22Rv1 (cell line): Measurements from ENCODE around the gene PANX2.

Source experiments
- ZFX ChIP-seq: fragments of 450-650 bp; IDR thresholded peaks from 2 replicates; pipeline ENCODE4 v1.6.1; 2017; ENCODE audit warnings: antibody characterized with exemption, borderline replicate concordance
- TF ChIP-seq, protein P1 (sequence below): fragments of 450-650 bp; IDR thresholded peaks from 2 replicates; pipeline ENCODE4 v1.5.1; 2017; ENCODE audit warnings: mild to moderate bottlenecking

DNA sequence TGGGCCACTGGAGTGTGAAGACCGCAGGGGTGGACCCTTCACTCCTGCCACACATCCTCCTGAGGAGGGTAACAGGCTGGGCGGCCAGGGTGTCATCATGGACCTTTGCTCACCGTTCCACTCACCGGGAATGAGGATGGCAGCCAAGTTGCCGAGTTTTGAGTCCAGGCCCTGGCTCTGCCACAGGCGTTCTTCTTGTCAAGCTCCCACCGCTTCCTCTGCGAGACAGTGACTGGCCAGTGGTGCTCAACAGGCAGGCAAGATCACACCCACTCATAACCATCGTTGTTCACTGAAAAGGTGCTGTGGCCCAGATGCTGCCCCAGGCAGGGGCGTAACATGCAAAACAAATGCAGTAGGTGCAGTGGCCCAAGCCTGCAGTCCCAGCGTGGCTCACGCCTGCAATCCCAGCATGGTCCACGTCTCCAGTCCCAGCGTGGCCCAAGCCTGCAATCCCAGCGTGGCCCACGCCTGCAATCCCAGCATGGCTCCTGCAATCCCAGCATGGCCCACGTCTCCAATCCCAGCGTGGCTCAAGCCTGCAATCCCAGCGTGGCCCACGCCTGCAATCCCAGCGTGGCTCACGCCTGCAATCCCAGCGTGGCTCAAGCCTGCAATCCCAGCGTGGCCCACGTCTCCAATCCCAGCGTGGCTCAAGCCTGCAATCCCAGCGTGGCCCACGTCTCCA is 5.0 kb upstream of the PANX2 start:
- TF ChIP-seq, protein P1, sequence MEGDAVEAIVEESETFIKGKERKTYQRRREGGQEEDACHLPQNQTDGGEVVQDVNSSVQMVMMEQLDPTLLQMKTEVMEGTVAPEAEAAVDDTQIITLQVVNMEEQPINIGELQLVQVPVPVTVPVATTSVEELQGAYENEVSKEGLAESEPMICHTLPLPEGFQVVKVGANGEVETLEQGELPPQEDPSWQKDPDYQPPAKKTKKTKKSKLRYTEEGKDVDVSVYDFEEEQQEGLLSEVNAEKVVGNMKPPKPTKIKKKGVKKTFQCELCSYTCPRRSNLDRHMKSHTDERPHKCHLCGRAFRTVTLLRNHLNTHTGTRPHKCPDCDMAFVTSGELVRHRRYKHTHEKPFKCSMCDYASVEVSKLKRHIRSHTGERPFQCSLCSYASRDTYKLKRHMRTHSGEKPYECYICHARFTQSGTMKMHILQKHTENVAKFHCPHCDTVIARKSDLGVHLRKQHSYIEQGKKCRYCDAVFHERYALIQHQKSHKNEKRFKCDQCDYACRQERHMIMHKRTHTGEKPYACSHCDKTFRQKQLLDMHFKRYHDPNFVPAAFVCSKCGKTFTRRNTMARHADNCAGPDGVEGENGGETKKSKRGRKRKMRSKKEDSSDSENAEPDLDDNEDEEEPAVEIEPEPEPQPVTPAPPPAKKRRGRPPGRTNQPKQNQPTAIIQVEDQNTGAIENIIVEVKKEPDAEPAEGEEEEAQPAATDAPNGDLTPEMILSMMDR = no peak
- no peak for TF ChIP-seq ZFX
